Type B pancreatic cell (in vitro differentiated cells): Measurements from ENCODE around the gene PACSIN2. TPM values are rescaled to one million over a fixed set of nuclear protein-coding genes. Genes with fewer than 3 reads are reported as not detected.

ENCODE experiments used
- DNase-seq: peaks from one replicate; pipeline ENCODE4 v3.0.0; 2021; ENCODE audit warnings: mixed read lengths; ENCODE audit not compliant: unreplicated experiment; ENCODE audit errors: extremely low spot score
- H3K27ac Mint-ChIP-seq: 2 replicates; pipeline ENCODE4 v1.8.0; 2021; ENCODE audit warnings: mild to moderate bottlenecking, mixed read lengths
- H3K27me3 Mint-ChIP-seq: 2 replicates; pipeline ENCODE4 v1.8.0; 2021; ENCODE audit warnings: mixed read lengths
- H3K36me3 Mint-ChIP-seq: 2 replicates; pipeline ENCODE4 v1.8.0; 2021; ENCODE audit warnings: mixed read lengths
- H3K4me1 Mint-ChIP-seq: one replicate; pipeline ENCODE4 v1.8.0; 2021; ENCODE audit warnings: mixed read lengths; ENCODE audit not compliant: unreplicated experiment
- H3K4me3 Mint-ChIP-seq: 2 replicates; pipeline ENCODE4 v1.8.0; 2021; ENCODE audit warnings: mild to moderate bottlenecking, mixed read lengths
- H3K9me3 Mint-ChIP-seq: 2 replicates; pipeline ENCODE4 v1.8.0; 2021; ENCODE audit warnings: mixed read lengths
- CTCF ChIP-seq: fragments of 200-600 bp; sonication (generic); conservative IDR thresholded peaks from 2 replicates; pipeline ENCODE4 v1.5.0; 2021; ENCODE audit warnings: antibody characterized with exemption, mild to moderate bottlenecking
- total RNA-seq: library from RNA; stranded (reverse); gene quantifications from 2 replicates; pipeline ENCODE4 v1.2.1, GENCODE V29; 2021; ENCODE audit warnings: low replicate concordance

Gene PACSIN2
- total RNA-seq, 1 donor from 2014 or later, result 53.4 TPM

GRCh38 chr22:42951093-42951710, 63.7 kb downstream of the PACSIN2 start:
- Mint-ChIP-seq H3K9me3 (peaks cover 6% of the 10 kb centered on the region), H3K4me3 (no peak overlapping the region), H3K4me1 (peaks cover 60% of the 10 kb centered on the region), H3K36me3 (peaks cover 10% of the 10 kb centered on the region), H3K27me3 (no peaks in the 10 kb centered on the region), H3K27ac (peak overlapping the region; percentile 12)
- no peak for TF ChIP-seq CTCF
- no peak for DNase-seq

DNA sequence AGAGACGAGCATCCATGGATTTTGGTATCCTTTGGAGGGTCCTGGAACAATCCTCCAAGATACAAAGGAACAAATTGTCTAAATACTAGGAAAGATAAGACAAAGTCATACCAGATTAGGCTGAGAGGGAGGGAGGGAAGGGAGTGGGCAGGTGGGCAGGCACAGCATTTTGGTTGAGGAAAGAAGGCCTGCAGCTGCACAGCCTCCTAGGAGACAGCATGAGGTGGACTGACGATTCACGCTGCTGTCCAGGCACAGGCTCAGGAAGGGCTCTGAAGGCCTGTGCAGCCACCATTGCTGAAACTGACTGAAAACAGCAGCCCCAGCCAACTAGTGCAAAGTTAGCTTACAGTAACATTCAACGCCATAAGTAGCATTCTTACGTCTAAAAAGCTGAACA, 64.7 kb downstream of the PACSIN2 start:
- Mint-ChIP-seq H3K36me3 (peaks cover 12% of the 10 kb centered on the region), H3K4me1 (peaks cover 65% of the 10 kb centered on the region), H3K9me3 (peaks cover 5% of the 10 kb centered on the region), H3K27ac (no peak overlapping the region), H3K4me3 (no peak overlapping the region), H3K27me3 (no peaks in the 10 kb centered on the region)
- no peak for DNase-seq
- TF ChIP-seq CTCF, result no peak

DNA sequence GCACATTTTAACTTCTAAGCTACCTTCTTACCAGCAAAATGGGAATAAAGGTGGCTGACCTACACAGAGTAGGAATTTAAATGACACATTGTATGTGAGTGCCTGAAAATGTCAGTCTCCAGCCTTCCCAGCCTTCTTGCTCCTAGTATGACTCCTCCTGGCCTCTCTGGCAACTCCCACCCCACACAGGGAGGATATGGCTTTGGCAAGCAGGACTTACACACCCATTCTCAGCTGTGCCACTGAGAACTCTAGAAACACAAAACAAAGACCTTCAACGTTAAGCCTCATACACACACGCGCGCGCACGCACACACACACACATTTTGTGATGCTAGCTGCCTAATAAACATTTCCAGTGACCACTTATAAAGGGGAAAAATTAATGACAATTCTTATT, 65.8 kb downstream of the PACSIN2 start:
- H3K27me3 Mint-ChIP-seq, result no peaks in the 10 kb centered on the region
- peaks cover 5% of the 10 kb centered on the region for H3K9me3 Mint-ChIP-seq
- TF ChIP-seq CTCF, result no peak
- H3K27ac Mint-ChIP-seq, result peak overlapping the region; percentile 47
- no peak overlapping the region for H3K4me3 Mint-ChIP-seq
- peaks cover 13% of the 10 kb centered on the region for H3K36me3 Mint-ChIP-seq
- H3K4me1 Mint-ChIP-seq, result peaks cover 64% of the 10 kb centered on the region
- DNase-seq, result no peak

- Mint-ChIP-seq H3K27me3 (no peaks in the 10 kb centered on the region), H3K4me1 (peaks cover 67% of the 10 kb centered on the region), H3K27ac (no peak overlapping the region), H3K4me3 (no peak overlapping the region), H3K9me3 (peaks cover 5% of the 10 kb centered on the region), H3K36me3 (peaks cover 9% of the 10 kb centered on the region)
- no peak for TF ChIP-seq CTCF
- no peak for DNase-seq
Measured at GRCh38 chr22:42948294-42948693, 66.7 kb downstream of the PACSIN2 start.

GRCh38 chr22:42947211-42947990, 67.5 kb downstream of the PACSIN2 start:
- Mint-ChIP-seq H3K27me3 (no peaks in the 10 kb centered on the region), H3K4me3 (peak overlapping the region; percentile 55), H3K36me3 (peaks cover 9% of the 10 kb centered on the region), H3K9me3 (peaks cover 5% of the 10 kb centered on the region), H3K27ac (peak overlapping the region; percentile 66), H3K4me1 (peaks cover 64% of the 10 kb centered on the region)
- TF ChIP-seq CTCF, result no peak
- no peak for DNase-seq
